Measurements from ENCODE around the gene EFHD2.
"Not testable (repeated sequence)": the region's sequence is repeated elsewhere in the genome, so short reads cannot be mapped to it uniquely, and the experiment has no call there.

Gene EFHD2, protein sequence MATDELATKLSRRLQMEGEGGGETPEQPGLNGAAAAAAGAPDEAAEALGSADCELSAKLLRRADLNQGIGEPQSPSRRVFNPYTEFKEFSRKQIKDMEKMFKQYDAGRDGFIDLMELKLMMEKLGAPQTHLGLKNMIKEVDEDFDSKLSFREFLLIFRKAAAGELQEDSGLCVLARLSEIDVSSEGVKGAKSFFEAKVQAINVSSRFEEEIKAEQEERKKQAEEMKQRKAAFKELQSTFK

DNA sequence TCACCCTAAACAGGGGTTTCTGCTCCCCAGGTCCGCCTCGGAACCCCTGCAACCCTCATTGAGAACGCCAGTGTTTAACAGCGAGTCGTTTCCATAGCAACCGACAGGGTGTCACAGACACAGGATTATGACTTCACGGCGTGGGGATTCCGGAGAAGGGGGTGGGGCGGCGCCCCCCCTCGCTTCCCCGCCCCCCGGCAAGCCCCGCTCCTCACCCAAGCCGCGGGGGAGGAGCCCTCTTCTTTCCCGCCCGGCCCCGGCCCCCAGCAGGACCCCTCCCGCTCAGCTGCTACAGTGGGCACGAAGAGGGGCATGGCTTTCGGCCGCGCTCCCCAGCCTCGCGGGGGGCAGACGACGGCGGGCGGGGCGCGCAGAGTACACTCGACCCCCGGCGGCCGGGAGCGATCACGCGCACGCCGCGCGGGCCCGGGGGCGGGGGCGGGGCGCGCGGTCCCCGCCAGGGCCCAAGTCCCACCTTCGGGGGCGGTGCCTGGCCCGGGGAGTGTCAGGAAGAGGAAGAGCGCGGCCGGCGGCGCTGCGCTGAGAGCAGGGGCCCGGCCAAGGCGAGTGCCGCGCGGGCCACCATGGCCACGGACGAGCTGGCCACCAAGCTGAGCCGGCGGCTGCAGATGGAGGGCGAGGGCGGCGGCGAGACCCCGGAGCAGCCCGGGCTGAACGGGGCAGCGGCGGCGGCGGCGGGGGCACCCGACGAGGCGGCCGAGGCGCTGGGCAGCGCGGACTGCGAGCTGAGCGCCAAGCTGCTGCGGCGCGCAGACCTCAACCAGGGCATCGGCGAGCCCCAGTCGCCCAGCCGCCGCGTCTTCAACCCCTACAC is at the start of gene EFHD2:
EFHD2 (plus strand) TSS at position 501 of the 835 bp plus-strand sequence; CDS start at position 585, 84 bp downstream.
- no peak for DNase-seq

DNA sequence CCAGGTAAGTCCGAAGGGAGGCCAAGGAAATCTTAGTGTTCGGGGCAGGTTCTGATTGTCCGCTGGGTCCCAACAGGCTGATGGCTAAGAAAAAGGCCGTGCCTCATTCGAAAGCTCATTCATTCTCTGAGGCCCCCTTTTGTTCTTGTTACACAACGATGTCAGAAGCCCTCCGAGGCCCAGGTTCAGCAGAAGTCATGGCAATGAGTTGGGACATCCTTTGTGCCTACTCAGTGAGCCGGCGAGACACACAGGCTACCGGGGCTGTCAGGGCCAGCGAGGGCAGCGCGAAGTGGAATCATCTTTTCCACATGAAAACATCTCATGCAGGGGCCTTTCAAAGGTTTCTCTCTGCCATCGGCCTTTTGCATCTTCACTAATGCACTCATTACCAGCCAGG is 49.0 kb upstream of the EFHD2 start:
- DNase-seq, result no peak

DNA sequence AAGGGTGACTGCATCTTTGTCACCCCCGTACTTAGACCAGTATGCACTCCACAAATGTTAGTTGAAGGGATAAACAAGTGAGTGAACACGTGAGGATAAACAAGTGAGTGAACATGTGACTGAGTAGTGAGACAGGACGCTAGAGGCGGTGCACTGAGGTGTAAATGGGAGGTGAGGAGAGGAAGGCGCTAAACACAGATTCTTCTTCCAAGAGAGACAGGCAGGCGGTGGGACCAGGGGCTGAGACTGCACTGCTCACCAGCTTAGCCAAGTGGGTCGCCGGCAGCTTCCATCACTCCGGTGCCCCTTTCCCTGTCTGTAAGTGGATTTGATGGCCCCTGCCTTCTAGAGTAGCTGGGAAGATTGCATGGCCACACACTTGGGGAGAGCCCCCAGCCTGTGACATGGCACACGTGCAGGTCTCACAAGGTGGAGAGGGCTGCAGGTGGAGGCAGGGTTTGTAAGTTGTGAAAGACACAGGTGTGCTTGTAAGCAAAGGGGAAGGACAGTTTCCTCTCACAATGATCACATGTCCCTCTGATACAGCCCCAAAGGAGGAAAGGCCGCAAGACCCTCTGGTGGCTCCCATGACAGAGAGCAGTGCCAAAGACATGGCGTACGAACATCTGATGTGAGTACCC is 47.5 kb upstream of the EFHD2 start:
- DNase-seq, result no peak

DNA sequence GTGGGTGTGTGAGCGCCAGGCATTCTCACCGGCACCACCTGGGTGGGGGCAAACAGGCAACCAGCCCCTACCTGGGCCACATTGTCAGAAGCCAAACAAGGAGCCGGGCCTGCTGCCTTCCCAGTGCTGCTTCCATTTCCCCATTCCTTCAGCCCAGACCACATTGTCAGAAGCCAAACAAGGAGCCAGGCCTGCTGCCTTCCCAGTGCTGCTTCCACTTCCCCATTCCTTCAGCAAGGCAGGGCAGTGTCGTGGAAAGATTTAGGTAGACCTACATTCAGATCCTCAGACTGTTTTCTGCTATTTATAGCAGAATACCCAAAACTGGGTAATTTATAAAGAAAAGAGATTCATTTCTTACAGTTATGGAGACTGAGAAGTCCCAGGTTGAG is 47.0 kb upstream of the EFHD2 start:
- no peak for DNase-seq

DNA sequence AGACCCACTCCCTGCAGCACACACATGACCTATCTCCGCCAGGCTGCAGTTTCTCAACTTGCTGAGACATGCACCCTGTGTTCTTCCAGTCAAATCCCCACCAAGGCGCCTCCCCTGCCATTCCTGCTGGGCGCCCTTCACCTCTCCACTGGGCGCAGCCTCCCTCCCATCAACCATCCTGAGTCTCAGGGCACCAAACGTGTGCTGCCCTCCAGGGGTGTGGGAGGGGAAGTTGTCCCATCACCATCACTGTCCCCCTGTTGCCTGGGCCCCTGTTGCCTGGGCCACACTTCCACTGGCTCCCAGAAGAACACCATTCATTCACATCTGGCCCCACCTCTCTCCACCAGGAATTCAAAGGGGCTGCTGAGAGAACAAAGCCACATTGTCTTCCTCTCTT is 44.9 kb upstream of the EFHD2 start:
- DNase-seq, result no peak

DNA sequence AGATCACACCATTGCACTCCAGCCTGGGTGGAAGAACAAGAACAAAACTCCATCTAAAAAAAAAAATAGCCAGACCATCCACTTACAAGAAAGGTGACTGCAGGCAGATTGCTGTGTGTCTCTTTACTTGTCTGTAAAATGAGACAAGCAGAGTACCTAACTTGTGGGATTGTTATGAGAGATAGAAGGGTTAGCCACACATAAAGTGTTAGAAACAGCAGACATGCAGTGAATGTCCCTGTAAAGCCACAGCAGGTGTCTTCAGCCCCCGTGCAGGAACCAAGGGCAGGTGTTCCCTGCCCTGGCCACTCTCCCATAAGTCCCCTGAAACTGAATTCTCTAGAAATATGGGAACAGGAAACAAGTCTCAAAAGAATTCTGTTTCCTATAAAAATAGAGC is 40.8 kb upstream of the EFHD2 start:
- DNase-seq, result no peak

DNA sequence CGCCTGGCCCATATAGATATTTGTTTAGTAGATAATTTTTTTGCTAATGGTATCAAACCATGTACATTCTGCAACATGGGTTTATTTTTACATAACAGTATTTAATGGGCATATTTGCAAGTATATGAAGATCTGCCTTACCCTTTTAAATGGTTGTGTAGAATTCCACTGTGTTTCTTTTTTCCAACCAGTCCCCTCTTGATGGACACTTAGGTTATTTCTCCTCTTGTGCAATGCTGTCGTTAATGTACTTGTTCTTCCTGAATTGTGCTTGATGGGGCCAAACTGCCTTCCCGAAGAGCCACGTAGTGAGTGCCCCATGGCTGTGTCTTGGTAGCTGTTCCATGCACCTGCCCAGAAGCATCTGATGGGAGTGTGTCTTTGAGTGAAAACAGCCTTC is 39.4 kb upstream of the EFHD2 start:
- DNase-seq, result no peak

DNA sequence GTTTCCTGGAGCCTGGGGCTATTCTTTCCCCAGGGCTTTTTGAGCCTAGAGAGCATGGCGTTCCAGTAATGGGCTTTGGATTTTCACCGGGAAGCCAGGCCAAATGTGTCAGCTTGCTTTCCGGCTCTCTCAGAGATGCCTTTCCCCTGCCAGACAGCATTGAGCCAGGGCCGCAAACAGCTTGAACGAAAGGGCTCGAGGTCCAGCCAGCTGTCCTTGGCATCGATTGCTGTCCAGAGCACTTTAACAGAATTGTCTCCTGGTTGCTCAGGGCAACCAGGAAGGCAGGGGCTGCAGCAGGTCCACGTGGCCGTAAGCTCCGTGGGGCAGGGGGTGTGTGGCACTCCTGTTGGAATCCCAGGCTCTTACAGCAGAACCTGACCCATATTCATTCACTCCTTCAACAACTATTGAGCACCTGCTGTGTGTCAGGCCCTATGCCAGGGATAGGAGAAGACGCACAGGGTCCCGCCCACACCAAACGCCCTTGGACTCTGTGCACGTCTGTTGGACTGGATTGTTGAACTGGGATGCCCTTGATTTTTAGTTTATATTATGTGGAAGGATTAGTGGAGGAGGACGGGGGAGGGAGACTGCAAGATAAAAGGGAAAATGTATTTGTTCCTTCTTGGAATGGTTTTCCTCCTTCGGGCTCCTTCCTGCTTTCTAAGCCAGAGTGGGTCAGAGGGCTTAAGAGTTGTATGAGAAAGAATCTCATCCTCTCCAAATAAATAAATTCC is 38.7 kb upstream of the EFHD2 start:
- DNase-seq, result no peak

DNA sequence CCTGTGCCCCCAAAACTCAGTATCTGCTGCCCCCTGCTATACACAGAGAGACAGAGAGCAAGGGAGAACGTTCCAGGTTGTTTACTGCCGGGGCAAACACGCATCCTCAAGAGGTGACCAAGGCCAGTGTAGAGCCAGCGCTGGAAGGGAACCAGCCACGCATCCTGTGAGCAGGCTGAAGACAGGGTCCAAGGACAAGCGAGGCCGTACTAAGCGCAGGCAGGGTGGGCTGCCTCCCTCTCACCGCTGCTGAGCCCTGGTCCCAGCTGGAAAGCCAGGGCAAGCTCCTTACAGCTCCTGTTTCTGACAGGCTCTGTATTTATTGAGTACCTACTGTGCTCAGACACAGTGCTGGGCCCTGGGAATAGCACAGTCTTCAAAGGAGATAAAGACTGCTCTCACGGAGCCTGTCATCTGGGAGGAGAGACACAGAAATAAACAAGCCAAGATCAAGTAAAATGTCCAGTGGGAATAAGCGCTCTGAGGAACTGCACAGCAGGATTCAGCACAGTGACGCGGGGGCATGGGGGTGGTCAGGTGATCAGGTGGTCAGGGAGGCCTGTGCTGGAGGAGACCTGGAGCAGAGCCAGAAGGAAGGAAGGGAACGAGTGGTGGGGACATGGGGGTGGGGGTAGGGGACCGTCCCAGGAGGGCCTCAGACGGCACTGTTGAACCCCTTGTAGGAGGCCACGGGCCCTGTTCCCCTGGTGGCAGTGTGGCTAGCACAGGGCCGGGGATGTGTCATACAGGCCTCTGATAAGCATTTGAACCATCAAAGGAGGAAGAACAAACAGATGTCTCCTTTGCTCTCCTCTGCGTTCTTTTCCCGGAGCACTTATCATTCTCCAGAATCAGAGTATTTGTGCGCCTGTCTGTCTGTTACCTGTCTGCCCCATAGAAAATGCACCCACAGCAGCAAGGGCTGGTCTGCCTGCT is 37.8 kb upstream of the EFHD2 start:
- DNase-seq, result no peak

DNA sequence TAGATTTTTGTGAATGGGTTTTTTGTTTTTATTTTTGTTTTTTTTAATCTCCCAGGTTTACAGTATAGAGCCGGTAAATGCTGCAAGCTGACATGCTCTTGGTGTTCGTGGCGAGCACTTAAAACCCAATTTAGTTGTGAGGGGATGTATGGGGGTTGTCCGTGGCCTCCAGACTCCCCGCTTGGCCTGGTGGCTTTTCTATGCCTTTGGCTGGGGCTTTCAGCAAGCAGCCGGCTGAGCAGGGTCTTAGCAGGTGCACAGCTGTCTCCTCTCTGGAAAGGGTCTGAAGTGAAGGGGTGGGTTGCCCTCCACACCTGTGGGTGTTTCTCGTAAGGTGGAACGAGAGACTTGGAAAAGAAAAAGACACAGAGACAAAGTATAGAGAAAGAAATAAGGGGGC is 31.0 kb upstream of the EFHD2 start:
- no peak for DNase-seq

DNA sequence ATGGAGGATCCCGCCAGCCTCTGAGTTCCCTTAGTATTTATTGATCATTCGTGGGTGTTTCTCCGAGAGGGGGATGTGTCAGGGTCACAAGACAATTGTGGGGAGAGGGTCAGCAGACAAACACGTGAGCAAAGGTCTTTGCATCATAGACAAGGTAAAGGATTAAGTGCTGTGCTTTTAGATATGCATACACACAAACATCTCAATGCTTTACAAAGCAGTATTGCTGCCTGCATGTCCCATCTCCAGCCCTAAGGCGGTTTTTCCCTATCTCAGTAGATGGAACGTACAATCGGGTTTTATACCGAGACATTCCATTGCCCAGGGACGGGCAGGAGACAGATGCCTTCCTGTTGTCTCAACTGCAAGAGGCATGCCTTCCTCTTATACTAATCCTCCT is 30.5 kb upstream of the EFHD2 start:
- not testable (repeated sequence) for DNase-seq

DNA sequence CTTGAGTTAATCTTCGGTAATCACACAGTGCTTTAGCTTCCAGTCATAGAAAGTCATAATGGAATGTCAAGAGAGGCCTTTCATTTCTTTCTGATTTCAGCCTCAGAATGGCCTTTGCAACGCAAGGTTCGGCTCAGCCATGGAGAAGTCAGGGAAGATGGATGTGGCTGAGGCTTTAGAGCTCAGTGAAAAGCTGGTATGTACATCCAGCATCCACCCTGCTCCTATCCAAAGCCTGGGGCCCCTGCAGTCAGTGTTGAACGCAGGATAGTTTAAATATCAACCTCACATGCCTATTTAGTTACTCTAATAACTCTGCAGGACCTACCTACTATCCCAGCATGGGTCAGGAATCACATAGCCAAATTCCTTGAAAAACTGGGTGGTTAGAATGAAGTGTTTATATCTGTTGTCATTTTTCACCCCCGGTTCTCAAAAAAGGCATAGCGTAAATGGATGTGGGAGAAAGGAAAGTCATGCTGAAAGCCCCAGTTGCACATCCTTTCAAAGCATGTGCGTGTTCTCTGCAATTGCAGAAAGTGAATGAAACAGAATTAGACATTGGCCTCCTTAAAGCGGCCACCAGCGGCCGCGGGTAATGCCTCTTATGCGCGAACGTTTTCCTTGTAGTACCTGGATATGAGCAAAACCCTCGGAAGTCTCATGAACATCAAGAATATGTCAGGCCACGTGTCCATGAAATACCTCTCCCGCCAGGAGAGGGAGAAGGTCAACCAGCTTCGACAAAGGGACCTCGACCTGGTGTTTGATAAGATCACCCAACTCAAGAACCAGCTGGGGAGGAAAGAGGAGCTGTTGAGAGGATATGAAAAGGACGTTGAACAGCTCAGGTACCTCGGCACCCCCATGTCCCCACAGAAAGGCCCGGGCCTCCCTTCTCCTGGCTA is 28.8 kb upstream of the EFHD2 start:
- DNase-seq, result no peak

DNA sequence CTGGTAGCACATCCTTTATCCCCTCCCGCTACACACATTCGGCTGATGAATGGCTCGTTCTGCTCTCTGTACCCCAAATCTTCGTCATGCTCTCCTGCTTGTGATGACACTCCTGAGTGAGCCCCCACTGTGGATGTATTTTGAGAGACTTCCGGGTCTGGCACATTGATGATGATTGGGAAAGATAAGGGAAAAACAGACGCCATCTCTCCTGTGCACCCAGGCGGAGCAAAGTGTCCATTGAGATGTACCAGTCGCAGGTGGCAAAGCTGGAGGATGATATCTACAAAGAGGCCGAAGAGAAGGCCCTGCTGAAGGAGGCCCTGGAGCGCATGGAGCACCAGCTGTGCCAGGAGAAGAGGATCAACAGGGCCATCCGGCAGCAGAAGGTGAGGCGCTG is 27.9 kb upstream of the EFHD2 start:
- no peak for DNase-seq

DNA sequence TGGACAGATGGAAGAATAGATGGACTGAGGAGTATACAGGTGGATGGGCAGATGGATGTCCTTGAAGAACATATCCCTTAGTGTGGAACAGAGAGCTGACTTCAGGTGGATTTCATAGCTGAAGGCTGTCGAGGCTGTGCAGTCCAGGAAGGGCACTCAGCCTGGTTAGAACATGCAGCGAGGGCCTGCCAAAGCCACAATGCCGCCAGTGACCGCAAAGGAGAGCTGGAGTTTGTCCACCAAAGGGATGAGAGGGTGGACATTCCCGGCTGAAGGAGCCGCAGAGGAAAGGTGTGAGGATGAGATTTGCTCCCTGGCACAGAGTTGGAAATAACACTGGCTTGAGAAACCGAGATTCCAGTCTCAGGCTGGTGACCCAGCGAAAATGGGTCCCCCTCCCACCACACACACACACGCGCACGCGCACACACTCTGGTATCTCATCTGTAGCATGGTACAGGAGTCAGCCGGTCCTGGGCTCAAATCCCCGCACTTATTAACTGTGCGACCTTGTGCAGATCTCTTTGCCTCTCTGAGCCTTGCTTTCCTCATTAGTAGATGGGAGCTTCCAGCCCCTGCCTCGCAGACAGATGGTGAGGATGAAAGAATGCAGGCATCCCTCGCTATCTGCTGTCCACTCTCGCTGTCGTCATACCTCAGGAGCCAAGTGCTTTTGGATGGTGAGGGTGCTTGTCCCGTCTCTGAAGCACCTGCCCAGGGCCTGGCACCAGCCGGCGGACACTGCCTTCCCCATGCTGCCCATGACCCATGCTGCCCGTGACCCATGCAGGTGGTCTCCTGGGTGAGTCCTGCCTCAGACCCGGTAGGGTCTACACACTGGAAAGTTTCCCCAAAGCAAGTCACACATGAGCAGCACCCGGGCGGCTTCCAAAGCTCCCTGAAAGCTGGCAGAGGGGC is 26.8 kb upstream of the EFHD2 start:
- no peak for DNase-seq

DNA sequence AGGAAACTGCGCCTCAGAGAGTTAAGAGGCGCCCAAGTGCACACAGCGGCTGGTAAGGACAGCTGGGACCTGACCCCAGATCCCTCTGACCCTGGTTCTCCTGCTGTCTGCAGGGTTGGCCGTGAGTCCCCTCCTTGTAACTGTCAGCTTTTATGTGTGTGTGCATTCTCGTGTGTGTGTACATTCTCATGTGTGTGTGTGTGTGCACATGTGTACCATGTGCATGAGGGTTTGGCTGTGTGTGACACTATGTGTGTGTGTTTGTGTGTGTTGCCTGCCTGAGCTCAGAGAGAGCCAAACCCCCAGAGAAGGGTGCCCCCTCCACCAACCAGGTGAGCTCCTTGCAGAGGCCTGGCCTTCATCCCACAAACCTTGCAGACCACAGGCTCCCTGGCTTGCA is 25.9 kb upstream of the EFHD2 start:
- DNase-seq, result no peak

DNA sequence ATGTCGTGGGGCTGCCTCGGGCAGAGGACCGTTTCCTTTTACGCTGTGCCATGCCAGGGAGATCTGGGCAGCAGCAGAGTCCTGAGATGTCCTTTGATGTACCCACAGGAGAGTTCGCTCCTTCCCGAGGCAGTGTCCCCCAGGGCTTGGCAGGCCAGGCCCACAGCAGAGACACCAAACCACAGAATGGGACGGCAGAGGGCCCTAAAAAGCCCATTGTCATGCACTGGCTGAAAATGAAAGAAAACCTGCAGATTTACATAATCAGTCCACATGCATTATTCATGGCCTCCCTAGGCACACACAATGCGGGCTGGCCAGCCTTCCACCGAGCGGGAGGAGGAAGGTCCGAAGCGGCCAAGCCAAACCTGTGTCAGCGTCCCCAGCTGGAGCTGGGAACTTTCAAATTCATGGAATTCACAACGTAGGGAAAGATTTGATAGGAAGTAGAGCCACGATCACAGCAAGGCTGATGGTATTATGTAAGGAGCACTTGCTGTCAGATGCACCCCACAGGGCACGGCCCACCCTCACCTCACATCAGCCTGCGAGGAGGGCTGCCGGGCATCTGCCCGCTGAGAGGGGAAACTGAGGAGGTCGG is 25.3 kb upstream of the EFHD2 start:
- no peak for DNase-seq

DNA sequence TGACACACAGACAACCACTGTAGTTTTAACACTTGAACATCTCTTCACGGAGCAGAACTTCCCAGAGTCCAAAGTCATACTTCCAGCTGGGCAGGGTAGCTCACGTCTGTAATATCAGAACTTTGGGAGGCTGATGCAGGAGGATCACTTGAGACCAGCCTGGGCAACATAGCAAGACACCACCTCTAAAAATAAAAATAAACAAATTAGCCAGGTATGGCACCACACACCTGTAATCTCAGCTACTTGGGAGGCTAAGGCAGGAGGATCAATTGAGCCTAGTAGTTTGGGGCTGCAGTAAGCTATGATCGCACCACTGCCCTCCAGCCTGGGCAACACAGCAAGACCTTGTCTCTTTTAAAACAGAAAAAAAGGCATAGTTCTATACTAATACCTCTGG is 24.3 kb upstream of the EFHD2 start:
- DNase-seq, result no peak

DNA sequence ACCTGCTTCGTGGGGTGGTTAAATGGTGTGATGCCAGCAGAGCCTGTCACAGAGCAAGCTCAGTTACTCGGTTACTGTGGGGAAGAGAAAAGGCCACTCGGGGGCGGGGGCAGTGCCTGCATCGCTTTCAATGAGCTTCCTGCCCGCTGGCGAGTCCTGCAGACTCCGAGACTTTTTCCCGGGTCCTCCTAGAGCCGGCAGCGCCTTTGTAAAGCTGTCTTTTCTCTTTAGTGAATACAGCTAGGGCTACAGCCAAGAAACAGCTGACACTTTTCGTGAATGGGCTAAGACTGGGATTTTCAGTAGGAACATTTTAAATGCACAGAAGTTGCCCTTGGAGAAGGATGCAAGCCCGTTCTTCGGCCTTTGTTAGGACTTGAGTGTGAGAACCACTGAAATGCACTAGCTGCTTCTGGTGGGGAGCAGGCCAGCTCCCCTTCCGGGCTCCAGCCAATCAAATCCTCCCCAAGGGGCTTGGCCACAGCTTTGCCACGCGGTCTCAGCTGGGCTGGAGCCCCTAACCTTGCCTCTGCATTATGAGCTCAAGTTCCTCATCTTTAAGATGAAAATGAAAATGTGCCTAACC is 23.4 kb upstream of the EFHD2 start:
- no peak for DNase-seq
